Muscle of arm (tissue), 12 donors: ENCODE data around the gene ECHDC1. TPM values are rescaled to one million over a fixed set of nuclear protein-coding genes. Genes with fewer than 3 reads are reported as not detected.

ENCODE experiments used
- DNase-seq: peaks from one replicate; pipeline ENCODE4 v3.0.0-alpha.2; 2013
- polyA plus RNA-seq, 12 donors: library from polyadenylated mRNA; unstranded; fragments of 120-200 nt; gene quantifications; one replicate each; pipeline ENCODE4 v1.2.1, GENCODE V29; 2013; ENCODE audit not compliant: insufficient read length in 12 of 12

The ECHDC1 gene
- polyA plus RNA-seq, 12 donors = 59.1 to 85.1 (median 74.1) TPM; not detected in 1

- DNase-seq = no peak
Measured at GRCh38 chr6:127297502-127298070, 45.8 kb downstream of the ECHDC1 start.

DNA sequence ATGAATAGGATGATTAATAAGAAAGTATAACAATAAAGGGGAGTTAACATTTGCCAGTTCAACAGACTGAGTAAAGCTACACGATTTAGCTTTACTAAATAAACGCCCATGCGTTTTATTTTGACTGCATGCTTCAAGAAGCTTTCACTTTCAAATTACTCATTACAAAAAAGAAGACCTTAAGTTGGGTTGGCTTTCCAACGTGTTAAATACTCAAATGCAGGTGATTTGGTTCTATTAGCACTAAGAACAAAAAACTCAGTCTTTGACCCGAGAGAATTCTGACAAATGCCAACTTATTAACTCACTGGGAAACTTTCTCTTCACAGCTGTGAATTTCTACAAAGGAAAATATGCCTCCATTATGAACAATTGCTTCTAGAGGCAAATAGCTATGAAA, 51.9 kb downstream of the ECHDC1 start:
- no peak for DNase-seq

DNA sequence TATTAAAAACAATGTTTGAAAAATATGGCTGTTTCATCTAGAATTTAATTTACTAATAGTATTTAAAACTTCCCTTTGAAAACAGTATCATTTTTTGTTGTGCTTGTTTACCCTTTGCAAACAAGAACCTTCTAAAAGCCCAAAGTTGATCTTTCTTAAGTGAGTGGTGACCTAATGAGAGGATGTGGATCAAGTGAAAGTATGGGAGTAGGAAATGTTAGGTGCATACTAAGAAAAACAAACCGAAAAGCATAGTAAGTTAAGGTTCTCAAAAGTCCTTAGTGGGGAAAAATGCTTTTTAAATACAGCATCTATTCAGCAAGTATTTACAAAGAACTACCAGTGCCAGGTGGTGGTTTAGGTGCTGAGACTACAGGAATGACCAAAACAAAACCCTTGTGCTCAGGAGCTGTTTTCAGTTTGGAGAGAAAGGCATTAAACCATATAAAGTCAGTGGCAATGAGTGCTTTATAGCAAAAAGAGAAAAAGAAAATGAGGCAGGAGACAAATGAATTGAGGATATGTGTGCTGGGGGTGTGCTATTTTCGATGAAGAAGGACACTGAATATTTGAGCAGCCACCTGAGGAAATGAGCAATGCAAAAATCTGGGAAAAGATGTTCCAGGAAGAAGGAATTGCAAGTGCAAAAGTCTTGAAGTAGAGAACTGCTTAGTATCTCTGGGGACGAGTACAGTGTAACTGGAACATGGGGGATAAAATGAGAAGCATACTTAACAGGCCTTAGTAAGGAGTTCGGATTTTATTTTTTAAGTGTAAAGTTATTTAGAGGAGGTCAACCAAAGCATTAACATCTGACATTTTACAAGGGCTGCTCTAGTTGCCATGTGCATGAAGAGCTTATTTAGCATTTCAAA, 52.8 kb downstream of the ECHDC1 start:
- DNase-seq = no peak

DNA sequence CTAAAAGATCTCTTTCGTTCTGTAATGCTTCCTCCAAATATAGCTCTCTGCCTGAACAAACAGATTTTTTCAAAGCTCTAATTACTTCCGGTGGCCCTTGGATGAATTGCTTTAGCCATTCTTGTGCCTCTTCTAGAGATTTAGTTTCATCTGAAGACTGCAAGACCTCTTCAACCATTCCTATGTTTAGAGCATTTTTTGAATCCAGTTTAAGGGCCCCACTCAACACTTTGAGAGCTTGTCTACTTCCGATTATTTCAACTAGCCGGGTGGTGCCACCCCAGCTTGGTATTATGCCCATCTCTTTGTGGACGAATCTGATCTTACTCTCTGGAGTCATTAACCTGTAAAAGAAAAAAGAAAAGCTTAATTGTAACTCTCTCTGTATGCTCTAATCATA, 53.5 kb downstream of the ECHDC1 start:
- DNase-seq = no peak

GRCh38 chr6:127288705-127289104, 54.7 kb downstream of the ECHDC1 start:
- no peak for DNase-seq

DNA sequence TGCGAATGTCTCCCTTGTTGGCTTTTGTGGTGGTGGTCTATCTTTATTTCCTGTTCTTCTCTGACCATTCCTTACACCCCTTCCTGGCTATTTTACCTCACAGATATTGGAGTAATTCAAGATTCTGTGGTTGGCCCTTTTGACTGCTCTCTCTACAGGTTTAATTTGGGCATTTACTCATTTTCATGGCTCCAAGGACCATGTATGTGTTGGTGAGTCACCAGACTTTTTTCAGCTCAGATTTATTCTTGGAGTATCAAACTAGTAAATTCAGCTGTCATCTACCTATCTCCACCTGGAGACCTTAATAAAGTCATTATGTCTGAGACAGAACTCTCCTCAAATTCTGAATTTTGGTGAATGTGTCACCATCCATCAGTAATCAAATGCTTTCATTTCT, 61.2 kb downstream of the ECHDC1 start:
- no peak for DNase-seq

DNA sequence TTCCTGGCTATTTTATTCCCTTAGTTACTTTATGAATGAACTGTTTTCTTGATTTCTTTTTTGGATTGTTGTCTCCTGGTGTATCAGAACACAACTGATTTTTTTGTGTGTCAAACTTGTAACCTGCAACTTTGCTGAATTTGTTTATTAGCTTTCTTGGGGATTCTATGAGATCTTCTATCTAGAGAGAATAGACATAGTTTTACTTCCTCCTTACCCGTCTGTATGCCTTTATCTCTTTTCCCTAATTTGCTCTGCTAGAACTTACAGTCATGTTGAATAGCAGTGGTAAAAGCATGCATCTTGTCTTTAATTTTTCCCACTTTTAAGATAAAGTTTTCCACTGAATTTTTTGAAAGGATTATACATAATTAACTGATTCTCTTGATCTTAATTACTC, 63.6 kb downstream of the ECHDC1 start:
- no peak for DNase-seq

DNA sequence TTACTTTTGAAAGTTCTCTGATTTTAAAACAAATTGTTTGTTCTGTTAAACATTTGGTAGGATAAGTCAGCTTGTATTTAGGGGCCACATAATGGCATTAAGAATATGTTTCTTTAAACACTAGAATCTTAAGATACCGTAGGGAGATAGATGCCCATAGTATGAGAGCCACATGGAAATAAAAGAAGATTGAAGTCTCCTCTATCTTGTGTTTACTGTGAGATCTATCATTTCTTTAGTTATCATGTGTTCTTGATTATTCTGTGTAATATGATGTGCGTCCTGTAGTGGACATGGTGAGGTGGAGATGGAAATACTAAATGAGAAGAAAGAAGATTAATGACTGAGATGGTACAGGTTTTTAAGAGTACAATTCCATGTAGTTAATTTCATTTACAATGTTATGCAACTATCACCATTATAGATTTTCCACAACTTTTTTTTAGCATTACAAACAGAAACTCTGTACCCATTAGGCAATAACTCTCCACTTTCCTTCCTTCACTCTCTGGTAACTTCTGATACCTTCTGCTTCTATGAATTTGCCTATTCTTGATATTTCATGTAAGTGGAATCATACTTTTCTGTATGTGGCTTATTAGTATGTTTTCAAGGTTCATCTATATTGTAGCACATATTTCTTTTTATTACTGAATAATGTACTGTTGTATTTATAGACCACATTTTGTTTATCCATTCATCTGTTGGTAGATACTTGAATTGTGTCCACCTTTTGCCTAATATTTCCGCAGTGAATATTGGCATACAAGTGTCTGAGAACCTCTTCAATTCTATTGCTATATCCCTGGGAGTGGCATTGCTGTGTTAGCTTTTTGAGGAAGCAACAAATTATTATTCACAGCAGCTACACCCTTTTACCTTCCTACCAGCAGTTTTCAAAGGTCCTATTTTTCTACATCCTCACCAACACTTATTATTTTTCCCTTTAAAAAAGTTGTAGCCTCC, 65.2 kb downstream of the ECHDC1 start:
- no peak for DNase-seq

GRCh38 chr6:127276331-127276730, 67.1 kb downstream of the ECHDC1 start:
- no peak for DNase-seq

DNA sequence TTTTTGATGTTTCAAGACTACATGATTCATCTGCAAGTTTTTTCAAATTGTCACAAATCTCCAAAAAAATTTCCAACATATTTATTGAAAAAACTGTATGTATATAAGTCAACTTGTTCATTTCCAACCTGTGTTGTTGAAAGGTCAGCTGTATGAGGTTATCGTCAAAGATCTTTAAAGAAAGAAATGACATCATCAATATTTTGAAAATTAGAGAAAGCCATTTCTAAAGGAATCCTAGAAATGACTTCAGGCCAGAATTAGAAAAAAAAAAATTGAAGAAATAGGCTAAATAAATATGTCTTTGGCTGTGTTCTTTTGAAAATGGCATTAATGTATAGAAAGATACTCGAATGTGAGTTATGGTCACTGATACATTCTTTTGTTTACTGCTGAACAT, 69.9 kb downstream of the ECHDC1 start:
- no peak for DNase-seq

- DNase-seq = no peak
Measured at GRCh38 chr6:127272576-127272975, 70.8 kb downstream of the ECHDC1 start.

GRCh38 chr6:127267646-127268625, 75.5 kb downstream of the ECHDC1 start:
- DNase-seq = peak; percentile 31

- DNase-seq = peak; percentile 75
Measured at GRCh38 chr6:127266892-127267645, 76.3 kb downstream of the ECHDC1 start.

- peak; percentile 91 for DNase-seq
Measured at GRCh38 chr6:127266178-127266891, 77.1 kb downstream of the ECHDC1 start, which contains the start of gene RNF146. RNF146 (plus strand) TSS chr6:127266864; CDS start chr6:127280339, 13,475 bp downstream.

DNA sequence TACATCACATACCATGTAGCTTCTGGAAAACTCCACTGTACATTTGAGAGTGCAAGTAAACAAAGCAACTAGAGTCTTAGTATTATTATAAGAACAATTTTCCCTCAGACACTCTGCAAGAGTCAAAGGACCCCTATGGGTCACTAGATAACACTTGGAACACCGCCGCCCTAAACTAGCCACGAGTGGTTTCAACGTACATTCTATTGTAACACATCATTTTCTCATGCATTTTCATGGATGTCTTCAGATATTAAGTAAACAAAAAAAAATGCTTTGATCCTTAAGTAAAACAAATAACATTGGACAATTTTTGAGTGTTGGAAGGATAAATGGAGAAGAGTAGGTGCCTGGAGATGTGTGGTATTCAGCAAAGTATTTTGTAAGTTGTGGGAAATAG, 79.9 kb downstream of the ECHDC1 start:
- DNase-seq = no peak

GRCh38 chr6:127262896-127263295, 80.5 kb downstream of the ECHDC1 start:
- no peak for DNase-seq

- no peak for DNase-seq
Measured at GRCh38 chr6:127255286-127255685, 88.1 kb downstream of the ECHDC1 start.

GRCh38 chr6:127249621-127250020, 93.8 kb downstream of the ECHDC1 start:
- no peak for DNase-seq
